Smooth muscle cell (in vitro differentiated cells): ENCODE results near the gene CHRNB1. TPM values are rescaled to one million over a fixed set of nuclear protein-coding genes. Genes with fewer than 3 reads are reported as not detected.

Experiments
- DNase-seq: peaks from one replicate; lab custom pipeline; 2025; ENCODE audit not compliant: unreplicated experiment; lab: John Stamatoyannopoulos, UW
- H2AFZ ChIP-seq: fragments of 200-600 bp; sonication (generic); 2 replicates; pipeline ENCODE4 v1.6.0; 2016; ENCODE audit warnings: antibody characterized with exemption, low read depth, mild to moderate bottlenecking
- H3F3A ChIP-seq: fragments of 200-600 bp; sonication (generic); 2 replicates; pipeline ENCODE4 v1.6.0; 2017; ENCODE audit warnings: antibody characterized with exemption, low read depth
- H3K27ac ChIP-seq: fragments of 200-600 bp; sonication (generic); 2 replicates; pipeline ENCODE4 v1.5.1; 2016; ENCODE audit warnings: low read depth, mild to moderate bottlenecking
- H3K27me3 ChIP-seq: fragments of 200-600 bp; sonication (generic); 2 replicates; pipeline ENCODE4 v1.6.1; 2016; ENCODE audit warnings: low read depth, mild to moderate bottlenecking
- H3K36me3 ChIP-seq: fragments of 200-600 bp; sonication (generic); 2 replicates; pipeline ENCODE4 v1.5.1; 2016; ENCODE audit warnings: low read depth
- H3K4me1 ChIP-seq: fragments of 200-600 bp; sonication (generic); 2 replicates; pipeline ENCODE4 v1.5.1; 2016; ENCODE audit warnings: low read depth
- H3K4me2 ChIP-seq: fragments of 200-600 bp; sonication (generic); 2 replicates; pipeline ENCODE4 v1.6.0; 2016; ENCODE audit warnings: mild to moderate bottlenecking
- H3K4me3 ChIP-seq: fragments of 200-600 bp; sonication (generic); 2 replicates; pipeline ENCODE4 v1.5.1; 2016; ENCODE audit warnings: mild to moderate bottlenecking
- H3K79me2 ChIP-seq: fragments of 200-600 bp; sonication (generic); 2 replicates; pipeline ENCODE4 v1.6.0; 2016; ENCODE audit warnings: low read depth, mild to moderate bottlenecking
- H3K9ac ChIP-seq: fragments of 200-600 bp; sonication (generic); 2 replicates; pipeline ENCODE4 v1.6.0; 2016; ENCODE audit warnings: low read depth
- H3K9me3 ChIP-seq: fragments of 200-600 bp; sonication (generic); replicated peaks from 2 replicates; pipeline ENCODE4 v1.5.1; 2016; ENCODE audit warnings: low read depth
- H4K20me1 ChIP-seq: fragments of 200-600 bp; sonication (generic); 2 replicates; pipeline ENCODE4 v1.6.0; 2016; ENCODE audit warnings: low read depth
- WGBS: methylation state at CpG from one replicate; pipeline ENCODE4 v1.1.7; 2016; ENCODE audit warnings: low lambda C conversion rate; 5-methylcytosine and 5-hydroxymethylcytosine counted together
- polyA plus RNA-seq: library from polyadenylated mRNA; unstranded; fragments of >200 nt; fragmentation: Nextera tagmentation; extraction: Ambion mirVana; gene quantifications from 2 replicates; pipeline ENCODE4 v1.2.1, GENCODE V29; 2016
- total RNA-seq: library from RNA; depleted of rRNA; stranded (reverse); fragments of >200 nt; gene quantifications from 2 replicates; pipeline ENCODE4 v1.2.3, GENCODE V29; 2014
- TF ChIP-seq, protein P1 (sequence below): fragments of 200-600 bp; sonication (generic); IDR thresholded peaks from 2 replicates; pipeline ENCODE4 v1.5.1; 2017; ENCODE audit warnings: borderline replicate concordance, mild to moderate bottlenecking, antibody characterized with exemption; ENCODE audit not compliant: insufficient read depth, poor library complexity, severe bottlenecking

The CHRNB1 gene
- total and polyA plus RNA-seq, 2 experiments from 2014 or later: 12.2 to 19.0 TPM

DNA sequence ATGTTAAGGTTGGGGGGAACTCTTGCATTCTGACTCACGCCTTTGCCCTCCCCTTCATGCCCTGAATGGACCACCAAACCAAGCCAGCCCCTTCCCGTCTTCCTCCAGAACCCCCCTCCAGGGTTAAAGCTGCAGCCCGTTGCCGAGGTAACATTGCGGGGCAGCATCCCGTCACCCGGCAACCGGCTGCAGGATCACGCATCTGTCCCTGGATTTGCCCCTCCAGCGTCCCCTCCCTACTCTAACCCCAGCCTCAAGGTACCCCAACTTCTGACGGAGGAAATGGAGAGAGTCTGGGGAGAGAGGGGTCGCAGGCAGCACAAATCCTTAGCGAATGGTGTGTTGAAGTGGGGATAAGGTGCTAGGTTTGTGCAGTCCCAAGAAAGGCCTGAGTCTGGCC is 37.8 kb upstream of the CHRNB1 start:
- 78% methylated on average over 13 of the region's 13 CpGs for WGBS
- Histone ChIP-seq H3K9me3 (no peaks in the 10 kb centered on the region), H3K27me3 (no peaks in the 10 kb centered on the region), H3K36me3 (no peaks in the 10 kb centered on the region), H3K9ac (no peak overlapping the region), H3K4me2 (no peak overlapping the region), H3K4me3 (no peak overlapping the region), H2AFZ (no peak overlapping the region), H3K27ac (no peak overlapping the region), H4K20me1 (peaks cover 25% of the 10 kb centered on the region), H3K79me2 (peaks cover 8% of the 10 kb centered on the region), H3F3A (no peaks in the 10 kb centered on the region), H3K4me1 (peaks cover 16% of the 10 kb centered on the region)
- TF ChIP-seq, protein P1, sequence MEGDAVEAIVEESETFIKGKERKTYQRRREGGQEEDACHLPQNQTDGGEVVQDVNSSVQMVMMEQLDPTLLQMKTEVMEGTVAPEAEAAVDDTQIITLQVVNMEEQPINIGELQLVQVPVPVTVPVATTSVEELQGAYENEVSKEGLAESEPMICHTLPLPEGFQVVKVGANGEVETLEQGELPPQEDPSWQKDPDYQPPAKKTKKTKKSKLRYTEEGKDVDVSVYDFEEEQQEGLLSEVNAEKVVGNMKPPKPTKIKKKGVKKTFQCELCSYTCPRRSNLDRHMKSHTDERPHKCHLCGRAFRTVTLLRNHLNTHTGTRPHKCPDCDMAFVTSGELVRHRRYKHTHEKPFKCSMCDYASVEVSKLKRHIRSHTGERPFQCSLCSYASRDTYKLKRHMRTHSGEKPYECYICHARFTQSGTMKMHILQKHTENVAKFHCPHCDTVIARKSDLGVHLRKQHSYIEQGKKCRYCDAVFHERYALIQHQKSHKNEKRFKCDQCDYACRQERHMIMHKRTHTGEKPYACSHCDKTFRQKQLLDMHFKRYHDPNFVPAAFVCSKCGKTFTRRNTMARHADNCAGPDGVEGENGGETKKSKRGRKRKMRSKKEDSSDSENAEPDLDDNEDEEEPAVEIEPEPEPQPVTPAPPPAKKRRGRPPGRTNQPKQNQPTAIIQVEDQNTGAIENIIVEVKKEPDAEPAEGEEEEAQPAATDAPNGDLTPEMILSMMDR: no peak
- no peak for DNase-seq

DNA sequence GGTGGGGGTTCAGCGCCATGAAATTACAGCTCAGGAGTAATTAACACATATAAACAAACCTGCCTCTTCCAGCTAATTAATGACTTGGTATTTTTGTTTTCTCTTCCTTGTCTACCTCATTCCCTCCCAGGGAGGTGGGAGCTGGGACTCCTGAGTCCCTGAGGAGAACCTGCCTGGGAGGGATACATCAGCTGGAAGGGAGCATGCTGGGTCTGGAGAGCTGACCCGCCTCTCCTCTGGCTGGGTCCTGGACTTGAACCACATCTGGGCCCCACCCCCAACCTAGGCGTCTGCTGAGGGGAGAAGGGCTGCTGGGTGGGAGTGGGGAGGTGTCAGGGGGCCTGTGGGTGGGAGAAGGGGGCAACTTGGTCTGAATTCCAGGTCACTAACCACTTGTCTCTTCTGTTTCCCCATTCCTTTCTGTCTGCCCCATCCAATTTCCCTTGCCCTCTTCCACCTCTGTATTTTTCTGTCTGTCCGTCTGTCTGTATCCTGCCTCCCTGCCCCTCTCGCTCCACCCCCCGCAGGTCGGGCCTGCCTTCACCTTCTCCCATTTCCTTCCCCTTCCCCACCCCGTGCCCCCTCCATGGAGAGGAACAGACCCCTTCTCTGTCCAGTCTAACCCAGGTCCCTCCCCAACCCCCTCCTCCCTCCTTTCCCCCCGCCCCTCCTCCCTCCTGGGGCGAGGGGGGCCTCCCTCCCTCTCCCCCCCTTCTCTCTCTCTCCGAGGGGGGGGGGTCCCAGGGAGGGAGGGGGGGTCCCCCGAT is 37.2 kb upstream of the CHRNB1 start, which contains the start of gene NLGN2:
Gene NLGN2, plus strand, starts transcription at position 361 of the 767 bp plus-strand sequence. CDS start 411 bp downstream, outside the sequence.
- peaks cover 4% of the 10 kb centered on the region for H3K79me2 ChIP-seq
- no peaks in the 10 kb centered on the region for H3F3A ChIP-seq
- H3K27ac ChIP-seq: no peak within 1 kb of the TSS
- no peak within 1 kb of the TSS for H3K4me3 ChIP-seq
- H3K36me3 ChIP-seq: no peaks in the 10 kb centered on the region
- H3K9ac ChIP-seq: no peak within 1 kb of the TSS
- no peaks in the 10 kb centered on the region for H3K27me3 ChIP-seq
- no peak within 1 kb of the TSS for H2AFZ ChIP-seq
- WGBS: 67% methylated on average over 6 of the region's 12 CpGs
- DNase-seq: no peak
- H3K4me1 ChIP-seq: peaks cover 12% of the 10 kb centered on the region
- peaks cover 25% of the 10 kb centered on the region for H4K20me1 ChIP-seq
- no peaks in the 10 kb centered on the region for H3K9me3 ChIP-seq
- H3K4me2 ChIP-seq: no peak within 1 kb of the TSS
- TF ChIP-seq, protein P1: no peak

DNA sequence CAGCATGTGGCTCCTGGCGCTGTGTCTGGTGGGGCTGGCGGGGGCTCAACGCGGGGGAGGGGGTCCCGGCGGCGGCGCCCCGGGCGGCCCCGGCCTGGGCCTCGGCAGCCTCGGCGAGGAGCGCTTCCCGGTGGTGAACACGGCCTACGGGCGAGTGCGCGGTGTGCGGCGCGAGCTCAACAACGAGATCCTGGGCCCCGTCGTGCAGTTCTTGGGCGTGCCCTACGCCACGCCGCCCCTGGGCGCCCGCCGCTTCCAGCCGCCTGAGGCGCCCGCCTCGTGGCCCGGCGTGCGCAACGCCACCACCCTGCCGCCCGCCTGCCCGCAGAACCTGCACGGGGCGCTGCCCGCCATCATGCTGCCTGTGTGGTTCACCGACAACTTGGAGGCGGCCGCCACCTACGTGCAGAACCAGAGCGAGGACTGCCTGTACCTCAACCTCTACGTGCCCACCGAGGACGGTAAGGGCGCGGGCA is 36.6 kb upstream of the CHRNB1 start:
- H3K9me3 ChIP-seq: no peaks in the 10 kb centered on the region
- TF ChIP-seq, protein P1: no peak
- no peaks in the 10 kb centered on the region for H3K27me3 ChIP-seq
- H3K27ac ChIP-seq: no peak overlapping the region
- no peak overlapping the region for H3K4me2 ChIP-seq
- no peak for DNase-seq
- H3K79me2 ChIP-seq: no peaks in the 10 kb centered on the region
- no peak overlapping the region for H3K4me3 ChIP-seq
- H3F3A ChIP-seq: no peaks in the 10 kb centered on the region
- H3K36me3 ChIP-seq: no peaks in the 10 kb centered on the region
- 71% methylated on average over 43 of the region's 58 CpGs for WGBS
- peaks cover 25% of the 10 kb centered on the region for H4K20me1 ChIP-seq
- peaks cover 6% of the 10 kb centered on the region for H3K4me1 ChIP-seq
- no peak overlapping the region for H2AFZ ChIP-seq
- H3K9ac ChIP-seq: no peak overlapping the region
